ENCODE results near the gene FAF1. TPM values are rescaled to one million over a fixed set of nuclear protein-coding genes. Genes with fewer than 3 reads are reported as not detected.
A peak's percentile ranks its signal among the peaks of the same experiment; 100 is the strongest.

The FAF1 gene
- total and polyA plus RNA-seq, 2 donors (not counting 1 experiment from before 2014, with no cell fraction given), result 39.6 to 40.0 TPM

DNA sequence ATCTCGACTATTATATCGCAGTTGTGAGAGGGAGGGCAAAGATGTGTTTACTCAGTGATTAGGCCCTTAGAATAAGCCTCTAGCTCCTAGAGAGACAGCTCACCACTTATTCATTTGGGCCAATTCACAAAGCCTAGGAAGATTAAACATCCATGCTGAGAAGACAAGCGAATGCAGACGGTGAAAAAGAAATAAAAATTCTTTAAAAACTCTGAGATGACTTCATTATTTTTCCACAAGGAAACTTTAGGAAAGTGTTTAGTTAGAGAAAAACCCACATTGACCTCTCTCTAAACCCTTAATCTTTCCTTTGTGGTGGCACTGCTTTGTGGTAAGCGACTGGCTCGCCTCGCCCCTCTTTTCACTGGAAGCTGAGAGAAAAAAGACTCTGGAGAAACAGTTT is 390.0 kb downstream of the FAF1 start:
- no peaks in the 10 kb centered on the region for H3K9me3 ChIP-seq (ENCODE audit: control insufficient read depth, insufficient read depth, low read depth, low read length)
- no peak overlapping the region for H3K27ac ChIP-seq (ENCODE audit: insufficient read depth, low read length)
- no peak overlapping the region for H3K4me2 ChIP-seq (ENCODE audit: extremely low read depth, insufficient read depth, low read length)
- H3K4me1 ChIP-seq (ENCODE audit: control insufficient read depth, extremely low read depth, insufficient read depth, low read length), result no peaks in the 10 kb centered on the region
- peak in 1 of 2 donors; percentile 75 for DNase-seq (ENCODE audit: low read depth in 2 of 2)
- H3K27me3 ChIP-seq (ENCODE audit: control insufficient read depth, insufficient read depth, low read length), result no peaks in the 10 kb centered on the region
- no peak overlapping the region for H3K9ac ChIP-seq (ENCODE audit: insufficient read depth, low read length)
- no peak overlapping the region for H2AFZ ChIP-seq (ENCODE audit: low read length)
- TF ChIP-seq EZH2 (IDR thresholded peaks at IDR 0.05; ENCODE audit: low read length, missing control alignments), result no peak
- TF ChIP-seq, protein P1, sequence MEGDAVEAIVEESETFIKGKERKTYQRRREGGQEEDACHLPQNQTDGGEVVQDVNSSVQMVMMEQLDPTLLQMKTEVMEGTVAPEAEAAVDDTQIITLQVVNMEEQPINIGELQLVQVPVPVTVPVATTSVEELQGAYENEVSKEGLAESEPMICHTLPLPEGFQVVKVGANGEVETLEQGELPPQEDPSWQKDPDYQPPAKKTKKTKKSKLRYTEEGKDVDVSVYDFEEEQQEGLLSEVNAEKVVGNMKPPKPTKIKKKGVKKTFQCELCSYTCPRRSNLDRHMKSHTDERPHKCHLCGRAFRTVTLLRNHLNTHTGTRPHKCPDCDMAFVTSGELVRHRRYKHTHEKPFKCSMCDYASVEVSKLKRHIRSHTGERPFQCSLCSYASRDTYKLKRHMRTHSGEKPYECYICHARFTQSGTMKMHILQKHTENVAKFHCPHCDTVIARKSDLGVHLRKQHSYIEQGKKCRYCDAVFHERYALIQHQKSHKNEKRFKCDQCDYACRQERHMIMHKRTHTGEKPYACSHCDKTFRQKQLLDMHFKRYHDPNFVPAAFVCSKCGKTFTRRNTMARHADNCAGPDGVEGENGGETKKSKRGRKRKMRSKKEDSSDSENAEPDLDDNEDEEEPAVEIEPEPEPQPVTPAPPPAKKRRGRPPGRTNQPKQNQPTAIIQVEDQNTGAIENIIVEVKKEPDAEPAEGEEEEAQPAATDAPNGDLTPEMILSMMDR (conservative IDR thresholded peaks at IDR 0.05 in 1 of 2, IDR thresholded peaks at IDR 0.05 in 1 of 2; ENCODE audit: low read depth in 1 of 2, low read length in 2 of 2), result no peak
- no peaks in the 10 kb centered on the region for H4K20me1 ChIP-seq (ENCODE audit: control insufficient read depth, extremely low read depth, insufficient read depth, low read length)
- H3K4me3 ChIP-seq (replicated peaks in 1 of 4; ENCODE audit: control extremely low read depth in 1 of 4, insufficient read depth in 1 of 4, low read depth in 3 of 4, low read length in 4 of 4), result no peak overlapping the region
- no peaks in the 10 kb centered on the region for H3K36me3 ChIP-seq (ENCODE audit: control insufficient read depth, insufficient read depth, low read length)
- H3K79me2 ChIP-seq (ENCODE audit: control insufficient read depth, insufficient read depth, low read length), result no peaks in the 10 kb centered on the region

DNA sequence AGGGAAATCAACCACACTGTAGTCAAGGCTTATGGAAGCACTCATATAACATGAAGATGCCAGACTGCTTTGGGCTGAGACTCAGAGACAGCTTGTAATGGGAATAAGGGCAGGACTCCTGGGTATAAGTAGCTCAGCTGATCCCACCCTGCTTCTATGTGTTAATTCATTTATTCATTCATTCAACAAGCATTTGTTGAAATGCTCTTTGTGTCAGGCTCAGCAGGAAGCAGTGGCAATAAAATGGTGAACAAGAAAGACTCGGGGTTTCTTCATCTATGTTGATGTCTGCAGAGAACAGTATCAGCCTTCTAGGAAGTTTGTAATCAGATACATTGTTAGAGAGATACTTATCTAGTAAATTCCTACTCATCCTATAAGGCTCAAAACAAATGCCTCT is 391.3 kb downstream of the FAF1 start:
- Histone ChIP-seq H3K9me3 (ENCODE audit: control insufficient read depth, insufficient read depth, low read depth, low read length) (no peaks in the 10 kb centered on the region), H3K9ac (ENCODE audit: insufficient read depth, low read length) (no peak overlapping the region), H2AFZ (ENCODE audit: low read length) (no peak overlapping the region), H3K27me3 (ENCODE audit: control insufficient read depth, insufficient read depth, low read length) (no peaks in the 10 kb centered on the region), H3K4me2 (ENCODE audit: extremely low read depth, insufficient read depth, low read length) (no peak overlapping the region), H3K27ac (ENCODE audit: insufficient read depth, low read length) (no peak overlapping the region), H3K4me1 (ENCODE audit: control insufficient read depth, extremely low read depth, insufficient read depth, low read length) (no peaks in the 10 kb centered on the region), H4K20me1 (ENCODE audit: control insufficient read depth, extremely low read depth, insufficient read depth, low read length) (no peaks in the 10 kb centered on the region), H3K79me2 (ENCODE audit: control insufficient read depth, insufficient read depth, low read length) (no peaks in the 10 kb centered on the region), H3K36me3 (ENCODE audit: control insufficient read depth, insufficient read depth, low read length) (no peaks in the 10 kb centered on the region), H3K4me3 (replicated peaks in 1 of 4; ENCODE audit: control extremely low read depth in 1 of 4, insufficient read depth in 1 of 4, low read depth in 3 of 4, low read length in 4 of 4) (no peak overlapping the region)
- DNase-seq (ENCODE audit: low read depth in 2 of 2), result no peak
- TF ChIP-seq EZH2 (IDR thresholded peaks at IDR 0.05; ENCODE audit: low read length, missing control alignments), result no peak
- TF ChIP-seq, protein P1 (conservative IDR thresholded peaks at IDR 0.05 in 1 of 2, IDR thresholded peaks at IDR 0.05 in 1 of 2; ENCODE audit: low read depth in 1 of 2, low read length in 2 of 2), result no peak

DNA sequence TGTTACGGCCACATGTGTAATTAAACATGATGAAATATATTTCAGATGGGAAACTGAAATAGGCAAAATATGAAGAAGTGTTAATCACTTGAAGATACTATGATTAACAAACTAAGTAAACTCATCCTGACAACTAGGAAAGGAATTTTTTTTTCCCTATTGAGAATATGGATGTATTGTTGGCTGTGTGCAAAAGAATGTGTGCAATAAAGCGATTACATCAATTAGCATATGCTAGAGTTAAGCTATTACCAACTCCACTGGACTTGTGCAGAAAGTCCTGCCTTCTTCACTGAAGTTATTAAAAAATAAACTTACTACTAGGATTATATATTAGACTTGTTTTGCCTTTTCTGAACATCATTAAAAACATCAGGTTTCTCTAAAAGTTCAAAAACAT is 393.7 kb downstream of the FAF1 start:
- Histone ChIP-seq H3K4me1 (ENCODE audit: control insufficient read depth, extremely low read depth, insufficient read depth, low read length) (no peaks in the 10 kb centered on the region), H2AFZ (ENCODE audit: low read length) (no peak overlapping the region), H3K36me3 (ENCODE audit: control insufficient read depth, insufficient read depth, low read length) (no peaks in the 10 kb centered on the region), H3K4me3 (replicated peaks in 1 of 4; ENCODE audit: control extremely low read depth in 1 of 4, insufficient read depth in 1 of 4, low read depth in 3 of 4, low read length in 4 of 4) (no peak overlapping the region), H3K27me3 (ENCODE audit: control insufficient read depth, insufficient read depth, low read length) (no peaks in the 10 kb centered on the region), H3K4me2 (ENCODE audit: extremely low read depth, insufficient read depth, low read length) (no peak overlapping the region), H3K9me3 (ENCODE audit: control insufficient read depth, insufficient read depth, low read depth, low read length) (no peaks in the 10 kb centered on the region), H3K9ac (ENCODE audit: insufficient read depth, low read length) (no peak overlapping the region), H4K20me1 (ENCODE audit: control insufficient read depth, extremely low read depth, insufficient read depth, low read length) (no peaks in the 10 kb centered on the region), H3K27ac (ENCODE audit: insufficient read depth, low read length) (no peak overlapping the region), H3K79me2 (ENCODE audit: control insufficient read depth, insufficient read depth, low read length) (no peaks in the 10 kb centered on the region)
- DNase-seq (ENCODE audit: low read depth in 2 of 2), result no peak
- no peak for TF ChIP-seq EZH2 (IDR thresholded peaks at IDR 0.05; ENCODE audit: low read length, missing control alignments)
- TF ChIP-seq, protein P1 (conservative IDR thresholded peaks at IDR 0.05 in 1 of 2, IDR thresholded peaks at IDR 0.05 in 1 of 2; ENCODE audit: low read depth in 1 of 2, low read length in 2 of 2), result no peak
